Prostate gland (tissue), 2 donors: ENCODE results near the gene DDX54.

ENCODE experiments used
- CTCF ChIP-seq, 4 experiments: fragments of 200-600 bp in 2 of 4; fragments of 450-650 bp in 2 of 4; sonication (generic) in 2 of 4; IDR thresholded peaks; 1 replicate in 3 of 4; 2 replicates in 1 of 4; pipeline ENCODE4 v1.5.1; 2016 to 2019; ENCODE audit warnings: antibody characterized with exemption in 4 of 4, mild to moderate bottlenecking in 2 of 4, moderate library complexity in 2 of 4
- POLR2A ChIP-seq: fragments of 450-650 bp; IDR thresholded peaks from one replicate; pipeline ENCODE4 v1.6.1; 2016; ENCODE audit warnings: antibody characterized with exemption, mild to moderate bottlenecking
- POLR2AphosphoS5 ChIP-seq: sonication (generic); formaldehyde crosslinking; IDR thresholded peaks from one replicate; pipeline ENCODE4 v1.6.1; 2017; ENCODE audit warnings: antibody characterized with exemption

- TF ChIP-seq POLR2A, result no peak
- no peak for TF ChIP-seq CTCF (IDR thresholded peaks at IDR 0.05)
- no peak for TF ChIP-seq POLR2AphosphoS5
Measured at GRCh38 chr12:113197518-113198077, 12.3 kb upstream of the DDX54 start.
